PC-9 (cell line): ENCODE results near the gene UBAP2L. TPM values are rescaled to one million over a fixed set of nuclear protein-coding genes. Genes with fewer than 3 reads are reported as not detected.

Experiments
- BruUV-seq: library from RNA; stranded (reverse); fragments of 400-500 nt; replicated peaks from 2 replicates; lab custom pipeline; 2021; lab: Mats Ljungman, UMichigan
- CTCF ChIA-PET: fragments of 300-600 bp; sonication (Branson Sonifier 250); formaldehyde crosslinking; loops from one replicate; lab custom pipeline; 2022; ENCODE audit warnings: antibody characterized with exemption; lab: Charles Lee
- POLR2A ChIA-PET: fragments of 300-600 bp; sonication (Branson Sonifier 250); formaldehyde crosslinking; loops from one replicate; lab custom pipeline; 2022; ENCODE audit warnings: antibody characterized with exemption; ENCODE audit not compliant: unreplicated experiment; lab: Charles Lee
- DNase-seq, 2 experiments: peaks; one replicate each; pipeline versions ENCODE4 v3.0.0 to v3.0.0-alpha.2; 2015 to 2022; ENCODE audit warnings: mixed read lengths in 1 of 2
- H2AFZ ChIP-seq: fragments of 200-600 bp; sonication (generic); 2 replicates; pipeline ENCODE4 v1.8.1; 2017; ENCODE audit warnings: antibody characterized with exemption
- H3F3A ChIP-seq: fragments of 200-600 bp; sonication (generic); 2 replicates; pipeline ENCODE4 v1.8.1; 2017; ENCODE audit warnings: antibody characterized with exemption, mild to moderate bottlenecking, low read depth; ENCODE audit not compliant: insufficient read depth
- H3K27ac ChIP-seq: fragments of 200-600 bp; sonication (generic); 2 replicates; pipeline ENCODE4 v1.6.1; 2016; ENCODE audit warnings: mixed run types
- H3K27me3 ChIP-seq: fragments of 200-600 bp; sonication (generic); 2 replicates; pipeline ENCODE4 v1.6.1; 2016; ENCODE audit warnings: low read depth, mixed run types; ENCODE audit not compliant: insufficient read depth
- H3K36me3 ChIP-seq: fragments of 200-600 bp; sonication (generic); 2 replicates; pipeline ENCODE4 v1.6.1; 2016; ENCODE audit warnings: low read depth, mixed run types
- H3K4me1 ChIP-seq: fragments of 200-600 bp; sonication (generic); replicated peaks from 2 replicates; pipeline ENCODE4 v1.6.1; 2016; ENCODE audit warnings: mixed run types; ENCODE audit not compliant: insufficient read depth
- H3K4me2 ChIP-seq: fragments of 200-600 bp; sonication (generic); 2 replicates; pipeline ENCODE4 v1.6.1; 2017; ENCODE audit warnings: mixed run types
- H3K4me3 ChIP-seq: fragments of 200-600 bp; sonication (generic); 2 replicates; pipeline ENCODE4 v1.6.1; 2016; ENCODE audit warnings: mixed run types
- H3K79me2 ChIP-seq: fragments of 200-600 bp; sonication (generic); 2 replicates; pipeline ENCODE4 v1.6.1; 2017; ENCODE audit warnings: low read depth, mixed run types
- H3K9me2 ChIP-seq: fragments of 200-600 bp; sonication (generic); 2 replicates; pipeline ENCODE4 v1.8.1; 2017; ENCODE audit warnings: mild to moderate bottlenecking; ENCODE audit not compliant: insufficient read depth
- H3K9me3 ChIP-seq: fragments of 200-600 bp; sonication (generic); 2 replicates; pipeline ENCODE4 v1.8.1; 2016; ENCODE audit warnings: low read depth; ENCODE audit not compliant: insufficient read depth
- H4K20me1 ChIP-seq: fragments of 200-600 bp; sonication (generic); 2 replicates; pipeline ENCODE4 v1.8.1; 2017; ENCODE audit not compliant: insufficient read depth
- CTCF ChIP-seq: fragments of 200-600 bp; sonication (generic); conservative IDR thresholded peaks from 2 replicates; pipeline ENCODE4 v1.6.1; 2017; ENCODE audit warnings: mixed run types, antibody characterized with exemption, mild to moderate bottlenecking, moderate library complexity
- EZH2 ChIP-seq: fragments of 200-600 bp; sonication (generic); IDR thresholded peaks from 2 replicates; pipeline ENCODE4 v1.8.0; 2017; ENCODE audit warnings: antibody characterized with exemption, low read depth
- intact Hi-C: fragments of 100-400 bp; cut with micrococcal nuclease; formaldehyde crosslinking; loops from one replicate; pipeline ENCODE4 v1.10.0; 2022; ENCODE audit not compliant: unreplicated experiment
- total RNA-seq: library from RNA; stranded (reverse); gene quantifications from 2 replicates; pipeline ENCODE4 v1.2.3, GENCODE V29; 2021

The UBAP2L gene
- total RNA-seq, 1 experiment from 2014 or later: 157 TPM

GRCh38 chr1:154181944-154182343, 38.8 kb upstream of the UBAP2L start:
- Histone ChIP-seq H3F3A (peaks cover 19% of the 10 kb centered on the region; the same call in 1 of the 2 replicates), H2AFZ (no peak overlapping the region), H3K36me3 (peaks cover 11% of the 10 kb centered on the region; the same call in 1 of the 2 replicates), H3K27ac (peak overlapping the region; percentile 74), H3K27me3 (no peaks in the 10 kb centered on the region), H3K4me2 (peak overlapping the region; percentile 93), H3K79me2 (peaks cover 59% of the 10 kb centered on the region), H3K9me3 (no peaks in the 10 kb centered on the region), H3K4me3 (peak overlapping the region; percentile 83), H3K9me2 (no peaks in the 10 kb centered on the region), H4K20me1 (peaks cover 52% of the 10 kb centered on the region), H3K4me1 (peaks cover 24% of the 10 kb centered on the region)
- intact Hi-C loops: loop anchor here (1.0 to 2.0 kb wide), 4 partner anchors 38 to 613 kb away; partner anchors contain the start of genes HAX1, RPS27 and UBAP2L
- BruUV-seq: TSS peak; percentile 34
- POLR2A ChIA-PET: interaction anchor here (0.5 to 1.3 kb wide), 7 partner anchors 34 to 843 kb away, joined by 3 to 13 read pairs (median 6); partner anchors contain the start of gene RPS27
- DNase-seq: no peak
- no peak for TF ChIP-seq EZH2
- no peak for TF ChIP-seq CTCF
- CTCF ChIA-PET: interaction anchor here (0.6 kb wide), 1 partner anchor 180 kb away, joined by 8 read pairs; no protein-coding TSS in a partner anchor

- intact Hi-C loops: loop anchor here (1.0 to 2.0 kb wide), 4 partner anchors 38 to 614 kb away; partner anchors contain the start of genes HAX1, RPS27 and UBAP2L
Observed at GRCh38 chr1:154182344-154183045, 38.3 kb upstream of the UBAP2L start.

More at GRCh38 chr1:154182344-154183045, 38.3 kb upstream of the UBAP2L start:
- Histone ChIP-seq H2AFZ (peak overlapping the region; percentile 85), H4K20me1 (peaks cover 47% of the 10 kb centered on the region), H3K4me1 (peaks cover 24% of the 10 kb centered on the region), H3K36me3 (peaks cover 11% of the 10 kb centered on the region; the same call in 1 of the 2 replicates), H3K4me2 (peak overlapping the region; percentile 93), H3K27ac (peak overlapping the region; percentile 74), H3K4me3 (peak overlapping the region; percentile 83), H3K79me2 (peaks cover 54% of the 10 kb centered on the region), H3K9me2 (no peaks in the 10 kb centered on the region), H3K9me3 (no peaks in the 10 kb centered on the region), H3K27me3 (no peaks in the 10 kb centered on the region), H3F3A (peaks cover 19% of the 10 kb centered on the region; the same call in 1 of the 2 replicates)
- ChIA-PET CTCF (interaction anchor here (0.6 kb wide), 1 partner anchor 181 kb away, joined by 8 read pairs; no protein-coding TSS in a partner anchor), POLR2A (interaction anchor here (0.5 to 1.3 kb wide), 7 partner anchors 34 to 372 kb away, joined by 3 to 11 read pairs (median 6); partner anchors contain the start of gene RPS27)
- BruUV-seq: no TSS peak
- TF ChIP-seq EZH2: no peak
- no peak for TF ChIP-seq CTCF
- DNase-seq: peak; percentile 70 to 76
